HG03460 (cell line): ENCODE data around the gene DLGAP4.
"Not testable (repeated sequence)": the region's sequence is repeated elsewhere in the genome, so short reads cannot be mapped to it uniquely, and the experiment has no call there.

Experiments
- ATAC-seq: cut with Tn5 transposase; IDR thresholded peaks from one replicate; pipeline ENCODE4 v1.9.1; 2021; ENCODE audit not compliant: unreplicated experiment

DLGAP4 gene

DNA sequence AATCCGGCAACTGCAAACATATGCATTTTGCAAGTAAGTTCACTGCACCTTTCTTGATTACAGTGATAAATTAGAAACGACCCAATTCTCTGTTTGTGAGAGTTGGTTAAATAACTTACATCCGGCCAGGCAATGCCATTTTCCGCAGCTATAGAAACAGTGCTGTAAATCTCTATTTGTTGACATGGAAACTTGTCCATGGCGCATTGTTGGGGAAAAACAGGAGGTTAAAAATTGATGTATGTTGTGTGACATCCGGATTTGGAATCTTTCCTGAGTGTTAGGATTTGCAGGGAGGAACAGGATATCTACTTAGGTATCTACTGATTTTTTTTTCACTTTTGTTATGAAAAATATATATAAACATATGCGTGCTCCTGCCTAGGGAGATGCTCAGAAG, 66.5 kb downstream of the DLGAP4 start:
- no peak for ATAC-seq

DNA sequence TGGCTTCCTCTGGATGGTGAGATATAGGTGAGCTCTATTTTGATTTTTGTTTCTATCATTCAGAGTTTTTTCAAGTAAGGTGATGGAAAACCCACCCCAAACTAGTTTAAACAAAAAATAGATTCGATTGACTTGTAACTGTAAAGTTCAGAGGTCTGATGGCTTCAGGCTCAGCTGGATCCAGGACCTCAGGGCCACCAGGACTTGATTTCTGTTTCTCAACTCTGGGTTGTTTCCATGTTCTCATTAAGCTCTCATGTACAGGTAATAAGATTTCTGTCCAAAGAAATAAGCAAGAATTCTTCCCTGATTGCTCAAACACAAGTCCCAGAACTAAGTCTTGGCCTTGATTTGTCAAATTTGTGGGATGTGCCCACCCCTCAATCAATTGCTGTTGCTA, 67.0 kb downstream of the DLGAP4 start:
- ATAC-seq: no peak

DNA sequence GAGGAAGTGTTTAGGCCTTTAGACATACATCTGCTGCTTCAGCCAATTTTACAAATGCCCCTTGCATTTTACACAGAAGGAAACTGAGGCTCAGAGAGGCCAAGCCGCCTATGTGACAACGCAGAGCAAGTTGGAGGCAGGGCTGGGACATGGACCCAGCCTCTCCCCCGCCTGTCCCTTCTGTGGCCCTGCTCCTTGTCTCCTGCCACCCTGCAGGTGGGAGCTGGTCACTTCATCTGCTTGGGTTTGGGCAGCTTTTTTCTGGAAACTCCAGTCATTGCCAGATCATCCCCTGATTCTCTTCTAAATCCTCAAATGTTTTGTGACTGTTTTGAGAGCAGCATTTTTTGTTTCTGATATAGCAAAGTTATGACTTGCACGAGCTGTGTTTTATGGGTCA, 68.9 kb downstream of the DLGAP4 start:
- no peak for ATAC-seq

DNA sequence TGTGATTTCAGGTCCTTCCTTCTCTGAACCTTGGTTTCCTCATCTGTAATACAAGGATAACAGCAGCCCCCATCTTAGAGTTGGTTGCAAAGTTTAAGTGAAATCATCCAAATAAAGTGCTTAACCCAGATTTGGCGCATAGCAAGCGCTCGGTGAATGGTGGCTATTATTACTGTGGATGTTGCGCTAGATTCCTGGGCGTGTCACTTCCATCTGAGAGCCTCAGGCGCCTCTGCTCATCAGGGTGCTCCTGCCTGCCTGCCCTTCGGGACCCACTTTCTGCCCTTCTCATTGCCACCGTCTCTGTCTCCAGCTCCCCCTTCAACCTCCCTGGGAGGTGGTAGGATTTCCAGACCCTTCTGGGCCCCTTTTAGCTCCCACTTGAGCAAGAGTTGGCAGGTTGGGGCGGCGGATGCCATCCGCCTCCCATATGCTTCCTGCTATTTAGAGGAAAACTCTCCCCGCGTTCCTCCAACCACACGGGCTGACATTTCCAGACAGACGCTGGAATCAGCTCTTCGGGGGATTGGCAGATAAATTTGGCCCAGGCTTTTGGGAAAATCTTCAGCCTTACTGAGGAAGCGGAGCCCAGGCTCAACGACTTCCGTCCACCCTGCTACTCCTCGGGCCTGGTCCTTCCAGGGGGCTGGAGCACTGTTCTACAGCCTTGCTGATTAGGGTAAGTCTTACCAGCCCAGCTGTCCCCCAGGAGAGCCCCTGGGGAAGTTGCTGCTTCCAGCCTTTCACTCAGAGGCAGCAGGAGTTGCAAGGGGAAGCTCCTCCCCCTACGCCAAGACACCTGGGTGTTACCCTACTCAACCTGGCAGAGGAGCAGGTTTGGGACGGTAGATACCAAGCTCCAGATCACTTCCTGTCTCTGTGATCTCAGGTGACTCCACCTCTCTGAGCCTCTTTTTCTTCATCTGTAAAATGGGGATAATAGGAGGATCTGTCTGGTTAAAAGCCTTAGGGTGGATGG, 71.5 kb downstream of the DLGAP4 start:
- no peak for ATAC-seq

DNA sequence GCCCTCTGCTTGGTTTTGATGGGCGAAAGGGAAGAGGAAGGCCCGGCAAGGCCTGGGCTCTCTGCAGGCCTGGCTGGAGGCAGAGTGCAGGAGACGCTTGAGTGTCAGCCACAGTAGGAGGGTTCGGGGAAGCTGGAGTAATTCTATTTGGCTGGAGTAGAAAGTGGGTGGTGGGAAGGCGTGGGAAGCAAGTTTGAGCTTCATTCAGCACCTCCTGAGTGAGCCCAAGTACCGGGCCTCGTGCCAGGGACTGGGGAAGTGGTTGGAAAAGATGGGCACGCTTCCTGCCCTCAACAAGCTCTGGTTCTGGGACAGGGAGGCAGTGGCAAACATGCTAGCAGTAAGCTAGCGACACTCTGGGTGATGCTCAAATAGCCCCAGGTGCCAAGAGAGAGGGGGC, 72.5 kb downstream of the DLGAP4 start:
- ATAC-seq: no peak

DNA sequence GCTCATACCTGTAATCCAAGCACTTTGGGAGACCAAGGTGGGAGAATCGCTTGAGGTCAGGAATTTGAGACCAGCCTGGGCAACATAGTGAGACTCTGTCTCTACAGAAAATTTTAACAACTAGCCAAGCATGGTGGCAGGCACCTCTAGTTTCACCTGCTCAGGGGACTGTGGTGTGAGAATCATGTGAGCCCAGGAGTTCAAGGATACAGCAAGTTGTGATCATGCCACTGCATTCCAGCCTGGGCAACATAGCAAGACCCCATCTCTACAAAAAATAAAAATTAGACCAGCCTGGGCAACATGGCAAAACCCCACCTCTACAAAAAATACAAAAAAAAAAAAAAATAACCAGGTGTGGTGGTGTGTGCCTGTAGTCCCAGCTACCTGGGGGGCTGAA, 73.8 kb downstream of the DLGAP4 start:
- not testable (repeated sequence) for ATAC-seq

DNA sequence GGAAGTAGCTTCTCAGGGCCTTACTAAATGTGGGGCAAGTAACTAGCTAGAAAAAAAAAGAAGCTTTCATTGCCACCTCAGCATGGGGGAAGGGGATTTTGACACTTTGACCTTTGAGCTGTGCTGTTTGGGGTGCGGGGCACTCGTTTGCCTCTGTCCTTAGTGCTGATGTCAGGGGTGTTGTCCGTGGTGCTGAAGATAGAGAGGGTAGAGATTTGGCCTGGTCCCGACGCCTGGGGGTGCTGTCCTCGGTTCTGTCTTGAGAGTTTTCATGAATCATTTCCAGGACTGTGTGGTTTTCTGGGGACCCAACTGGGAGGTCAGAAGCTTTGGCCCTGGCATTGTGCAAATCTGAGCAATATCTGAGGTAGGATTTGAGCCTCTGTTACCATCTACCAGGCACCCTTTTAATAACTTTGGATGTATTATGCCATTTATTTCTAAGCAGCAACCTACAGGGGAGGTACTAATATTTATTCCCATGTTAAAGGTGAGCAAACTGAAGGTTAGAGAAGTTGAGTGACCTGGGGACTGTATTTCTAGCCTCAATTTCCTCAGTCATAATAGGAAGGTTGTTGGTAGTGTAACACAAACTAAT, 78.0 kb downstream of the DLGAP4 start:
- ATAC-seq: no peak

DNA sequence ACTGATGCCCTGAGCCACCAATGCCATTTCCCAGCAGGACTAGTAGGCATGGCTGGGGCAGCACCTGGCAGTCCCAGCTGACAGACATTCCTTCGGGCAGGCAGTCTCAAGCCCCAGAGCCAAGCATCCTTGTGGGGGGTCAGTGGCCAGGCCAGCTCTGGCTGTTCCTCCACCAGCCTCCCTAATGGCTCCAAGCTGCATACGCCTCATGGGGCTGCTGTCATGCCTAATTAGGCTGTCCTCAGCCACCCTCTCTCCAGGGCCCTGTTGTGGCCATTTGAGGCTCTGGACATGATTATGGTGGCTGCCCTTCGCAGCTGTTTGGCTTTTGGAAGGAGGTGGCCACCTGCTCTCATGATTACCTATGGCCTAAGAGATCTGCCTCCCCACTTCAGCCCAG, 79.4 kb downstream of the DLGAP4 start:
- ATAC-seq: no peak

DNA sequence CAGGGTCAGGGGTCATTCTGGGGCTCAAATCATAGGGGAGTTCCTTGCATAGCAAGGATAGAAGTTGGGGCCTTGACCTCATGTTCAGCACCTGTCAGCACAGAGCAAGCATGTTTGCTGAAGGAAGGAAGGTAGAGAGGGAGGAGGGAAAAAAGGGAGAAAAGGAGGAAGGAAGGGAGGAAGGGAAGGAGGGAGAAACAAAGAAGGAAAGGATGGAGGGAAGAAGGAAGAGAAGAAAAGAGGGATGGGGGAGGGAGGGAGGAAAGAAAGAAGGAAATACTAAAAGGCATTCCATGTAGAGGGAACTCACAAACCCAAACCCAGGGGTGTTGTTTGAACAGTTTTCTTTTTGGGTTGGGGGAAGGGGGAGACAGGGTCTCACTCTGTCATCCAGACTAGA, 80.1 kb downstream of the DLGAP4 start:
- no peak for ATAC-seq

DNA sequence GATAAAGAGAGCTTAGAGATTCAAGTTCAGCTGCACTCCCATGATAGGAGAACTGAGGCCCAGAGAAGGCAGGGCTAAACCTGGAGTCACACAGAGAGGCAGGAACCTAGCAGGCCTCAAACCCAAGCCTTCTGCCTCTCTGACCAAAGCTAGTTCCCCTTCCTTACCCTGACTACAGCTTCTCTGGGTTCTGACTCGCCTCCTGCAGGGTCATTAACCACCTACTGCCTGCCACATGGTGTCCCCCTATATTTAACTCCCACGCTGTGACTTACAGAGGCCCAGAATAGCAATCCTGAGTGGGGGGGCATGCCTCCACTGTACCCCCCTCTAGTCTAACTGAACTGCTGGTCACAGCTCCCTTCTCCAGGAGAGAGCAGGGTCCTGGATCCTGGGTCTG, 84.1 kb downstream of the DLGAP4 start:
- no peak for ATAC-seq

DNA sequence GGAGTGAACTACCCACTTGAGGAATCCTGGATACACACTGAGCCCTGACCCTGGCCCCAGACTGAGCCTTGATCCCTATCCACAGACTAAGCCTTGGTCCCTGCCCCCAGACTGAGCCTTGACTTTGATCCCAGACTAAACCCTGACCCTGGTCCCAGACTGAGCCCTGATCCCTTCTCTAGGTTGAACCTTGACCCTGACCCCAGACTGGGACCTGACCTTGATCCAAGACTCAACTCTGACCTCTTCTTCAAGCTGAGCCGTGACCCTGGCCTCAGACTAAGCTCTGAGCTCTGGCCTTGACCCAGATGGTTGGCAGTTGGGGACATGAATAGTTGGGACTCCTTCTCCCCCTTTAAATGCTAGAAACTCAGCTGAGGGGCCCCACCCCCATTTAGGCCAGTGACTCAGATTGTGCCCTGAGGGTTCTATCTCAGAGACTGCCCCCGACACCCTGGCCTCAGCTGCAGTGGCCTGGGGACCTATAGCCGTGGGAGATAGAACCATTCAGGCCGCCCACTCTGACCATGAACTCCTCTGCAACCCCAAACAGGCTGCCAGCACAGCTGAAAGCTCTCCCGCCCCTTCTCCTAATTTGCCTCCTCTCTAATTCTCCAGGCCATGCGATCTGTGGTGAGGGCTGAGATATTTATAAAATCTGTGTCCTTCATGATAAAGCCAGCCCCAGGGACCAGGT, 84.7 kb downstream of the DLGAP4 start:
- ATAC-seq: no peak

DNA sequence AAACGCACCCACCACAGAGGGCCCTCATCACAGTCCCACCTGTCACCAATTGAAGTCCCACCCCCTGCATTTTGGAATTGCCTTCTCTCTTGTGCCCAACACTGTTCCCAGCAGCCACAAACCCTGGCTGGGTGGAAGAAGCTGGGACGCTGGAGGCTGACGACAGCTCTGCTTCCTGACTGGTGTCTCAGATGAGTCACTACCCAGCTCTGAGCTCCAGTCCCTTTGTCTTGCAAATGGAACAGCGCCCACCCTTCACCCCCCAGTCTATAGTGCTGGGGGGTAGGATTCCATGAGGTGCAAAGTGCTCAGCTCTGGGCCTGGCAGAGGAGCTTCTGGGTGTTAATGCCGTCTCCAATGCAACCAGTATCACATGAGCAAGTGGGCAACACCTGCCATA, 85.3 kb downstream of the DLGAP4 start:
- ATAC-seq: no peak

DNA sequence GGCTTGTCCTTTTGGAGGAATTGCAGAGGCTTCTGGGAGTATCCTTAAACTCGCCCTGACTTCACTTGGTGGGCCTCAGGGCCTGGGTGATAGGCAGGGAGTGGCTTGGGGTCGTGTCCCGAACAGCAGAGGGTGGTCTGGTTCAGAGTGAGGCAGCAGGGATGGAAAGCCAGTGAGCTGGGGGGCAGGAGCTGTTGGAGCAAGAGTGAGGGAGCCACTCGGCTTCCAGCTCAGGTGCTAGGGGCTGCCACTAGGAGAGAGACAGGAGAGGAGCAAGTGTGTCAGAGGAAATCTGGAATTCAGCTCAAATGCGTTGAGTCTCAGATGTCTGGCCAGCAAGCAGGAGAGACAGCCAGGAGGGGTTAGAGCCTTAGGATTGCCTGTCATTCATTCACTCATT, 85.8 kb downstream of the DLGAP4 start:
- no peak for ATAC-seq

DNA sequence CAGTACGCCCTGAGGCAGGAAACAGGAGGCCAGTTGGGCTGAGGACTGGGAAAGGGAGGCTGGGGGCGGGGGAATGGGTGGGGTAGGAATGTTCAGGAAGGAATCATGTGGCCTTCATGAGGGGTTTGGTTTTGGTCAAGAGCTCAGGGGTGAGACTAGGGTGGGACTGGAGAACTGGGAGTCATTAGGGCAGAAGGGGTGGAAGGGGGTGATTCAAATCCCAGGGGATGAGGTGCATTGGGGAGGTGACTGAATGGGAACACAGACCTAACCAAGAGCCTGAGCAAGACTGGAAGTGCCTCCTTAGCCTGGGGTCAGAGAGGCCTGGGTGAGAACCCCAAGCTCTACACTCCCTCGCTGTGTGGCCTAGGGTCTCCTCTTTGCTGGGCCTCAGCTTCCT, 86.8 kb downstream of the DLGAP4 start:
- ATAC-seq: no peak

DNA sequence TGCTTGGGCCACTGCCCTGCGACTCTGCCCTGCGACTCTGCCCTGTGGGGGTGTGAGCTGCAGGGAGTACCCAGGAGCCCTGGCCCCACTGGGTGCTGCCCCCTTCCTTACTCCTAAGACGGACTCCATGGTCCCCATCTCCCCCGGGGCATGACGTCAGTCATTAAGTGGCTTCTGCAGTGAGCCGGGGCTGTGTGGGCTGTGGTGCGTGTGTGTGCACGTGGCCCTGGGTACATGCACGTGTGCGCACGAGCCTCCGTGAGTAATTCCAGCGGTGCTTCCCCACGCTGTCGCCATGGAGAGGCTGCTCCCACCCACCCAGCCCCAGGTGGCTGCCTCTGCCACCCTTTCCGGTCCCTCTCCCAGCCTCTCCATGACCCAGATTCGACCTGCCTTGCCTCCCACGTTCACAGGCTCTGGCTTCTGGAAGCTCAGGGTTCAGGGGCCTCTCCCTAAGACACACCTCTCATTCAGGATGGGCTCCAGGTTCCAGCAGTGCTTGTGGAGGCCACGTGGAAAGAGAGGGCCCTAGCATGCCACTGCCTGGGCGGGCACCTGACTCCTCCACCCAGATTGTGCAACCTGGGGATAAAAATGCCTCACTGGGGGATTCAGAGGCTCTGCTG, 88.3 kb downstream of the DLGAP4 start:
- ATAC-seq: no peak

DNA sequence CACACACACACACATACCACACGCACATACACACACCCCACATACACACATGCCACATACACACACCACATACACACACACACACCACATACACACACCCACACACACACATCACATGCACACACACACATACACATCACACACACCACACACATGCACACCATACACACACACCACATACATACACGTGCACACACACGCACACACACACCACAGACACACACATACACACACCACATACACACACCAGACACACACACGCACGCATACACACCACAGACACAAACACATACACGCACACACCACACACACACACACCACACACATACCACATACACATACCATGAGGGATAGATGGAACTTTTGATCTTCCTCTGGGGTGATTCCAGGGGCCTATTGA, 90.2 kb downstream of the DLGAP4 start:
- ATAC-seq: no peak

DNA sequence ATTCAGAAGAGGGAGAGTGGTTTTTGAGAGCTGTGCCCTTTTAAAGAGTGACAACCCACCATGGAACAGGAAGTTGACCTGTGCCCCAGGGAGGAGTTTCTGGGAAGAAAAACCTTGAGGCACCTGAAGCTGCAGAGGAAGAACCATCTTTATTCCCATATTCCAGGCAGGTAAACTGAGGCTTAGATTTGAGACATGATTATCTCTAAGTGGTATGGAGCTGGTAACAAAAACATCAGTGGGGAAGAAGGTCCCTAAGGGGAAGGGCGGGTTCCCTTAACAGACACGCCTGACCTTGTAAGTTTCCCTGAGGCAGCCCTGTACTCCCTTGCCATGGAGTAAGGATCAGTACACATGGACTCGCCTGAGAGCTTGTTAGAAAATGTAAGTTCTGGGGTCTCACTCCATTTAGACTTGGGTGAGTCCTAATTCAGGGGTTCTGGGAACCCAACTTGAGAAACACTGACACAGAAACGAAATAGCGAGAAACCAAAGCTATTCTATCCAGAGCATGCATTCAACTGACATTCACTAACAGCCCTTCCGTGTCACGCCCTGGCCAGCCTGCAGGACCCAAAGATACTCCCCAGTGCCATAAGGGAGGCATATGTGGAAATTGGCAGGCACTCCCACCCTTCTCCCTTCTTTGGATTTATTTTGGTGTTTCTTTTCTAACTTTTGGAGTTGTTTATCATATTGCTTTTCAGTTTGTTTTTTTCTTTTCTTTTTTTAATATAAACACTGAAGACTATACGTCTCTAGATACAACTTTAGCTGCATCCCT, 90.9 kb downstream of the DLGAP4 start:
- ATAC-seq: no peak

DNA sequence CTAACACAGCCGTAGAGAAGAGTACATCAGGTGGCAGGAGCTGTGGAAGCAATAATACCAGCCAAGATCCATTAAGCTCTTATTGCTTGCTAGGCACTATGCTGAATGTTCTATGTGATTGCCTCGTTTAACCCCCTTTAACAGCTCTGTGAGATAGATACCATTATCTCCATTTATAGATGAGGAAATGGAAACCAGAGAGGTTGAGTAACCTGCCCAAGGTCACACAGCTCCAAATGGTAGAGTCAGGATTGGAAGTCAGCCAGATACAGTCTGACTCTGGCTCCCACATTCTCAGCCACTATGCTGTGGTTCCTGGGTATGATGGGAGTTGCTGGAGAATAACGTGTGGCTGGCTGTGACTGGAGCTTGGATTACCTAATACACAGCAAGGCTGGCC, 92.4 kb downstream of the DLGAP4 start:
- no peak for ATAC-seq

DNA sequence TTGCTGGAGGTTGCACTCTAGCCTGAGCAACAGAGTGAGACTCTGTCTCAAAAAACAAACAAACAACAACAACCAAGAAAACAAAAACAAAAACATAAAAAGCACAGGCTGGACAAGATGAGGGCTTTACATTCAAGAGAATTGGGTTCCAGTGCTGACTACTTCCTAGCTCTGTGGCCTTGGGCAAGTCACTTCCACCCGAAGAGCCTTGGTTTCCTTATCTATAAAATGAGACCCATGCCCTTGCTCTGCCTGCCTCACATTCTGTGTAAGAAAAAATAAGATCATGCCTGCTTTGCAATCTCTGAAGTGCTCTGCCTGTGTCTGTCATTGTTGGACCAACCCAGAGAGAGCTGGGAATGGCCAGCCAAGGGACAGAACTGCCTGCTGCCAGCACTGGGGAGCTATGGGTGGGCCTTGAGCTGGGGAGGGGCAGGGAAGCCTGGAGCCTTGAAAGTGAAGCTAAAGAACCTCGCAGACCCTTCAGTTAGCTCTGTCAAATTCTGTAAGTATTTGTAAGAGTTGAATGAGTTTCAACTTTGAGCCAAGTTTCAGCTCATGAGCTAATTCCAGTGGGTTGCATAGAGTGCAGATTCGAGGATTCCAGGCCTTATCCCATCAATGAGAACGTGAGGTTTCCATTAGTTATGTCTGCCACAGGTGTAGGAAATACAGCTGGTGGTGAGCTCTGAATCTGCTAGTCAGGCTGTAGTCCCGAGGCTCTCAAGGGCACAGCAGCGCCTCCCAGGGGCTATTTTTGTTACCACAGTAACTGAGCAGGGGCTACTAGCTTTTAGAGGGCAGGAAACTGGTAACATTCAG, 93.2 kb downstream of the DLGAP4 start:
- ATAC-seq: no peak
